Fibroblast of villous mesenchyme (primary cell): Measurements from ENCODE around the gene MMP24. TPM values are rescaled to one million over a fixed set of nuclear protein-coding genes. Genes with fewer than 3 reads are reported as not detected.
"Not testable (repeated sequence)": the region's sequence is repeated elsewhere in the genome, so short reads cannot be mapped to it uniquely, and the experiment has no call there.

Experiments used
- DNase-seq: peaks from one replicate; pipeline ENCODE4 v3.0.0-alpha.2; 2010; ENCODE audit warnings: low read depth
- H3K4me3 ChIP-seq: 2 replicates; pipeline ENCODE4 v1.5.1; 2011; ENCODE audit warnings: low read depth, mild to moderate bottlenecking, low read length
- CTCF ChIP-seq: IDR thresholded peaks from 2 replicates; pipeline ENCODE4 v1.5.1; 2012; ENCODE audit warnings: low read depth, mild to moderate bottlenecking, low read length; ENCODE audit not compliant: insufficient read depth
- total RNA-seq: library from RNA; depleted of rRNA; stranded (reverse); fragments of >200 nt; gene quantifications from 2 replicates; pipeline ENCODE4 v1.2.3, GENCODE V29; 2012

The MMP24 gene
- 0.32 and 0.43 TPM in 2 replicates for total RNA-seq

GRCh38 chr20:35226126-35226883 is at the start of gene MMP24:
Gene MMP24, plus strand, starts transcription at chr20:35226690. Its CDS starts 49 bp downstream, at chr20:35226739.
- DNase-seq: no peak
- TF ChIP-seq CTCF: no peak
- H3K4me3 ChIP-seq: peak within 1 kb of the TSS; percentile 9

- no peak for TF ChIP-seq CTCF
- DNase-seq: no peak
- no peak overlapping the region for H3K4me3 ChIP-seq
These were observed 46.9 kb upstream of the MMP24 start for GRCh38 chr20:35179292-35180212.

- no peak overlapping the region for H3K4me3 ChIP-seq
- DNase-seq: no peak
- TF ChIP-seq CTCF: no peak
These were observed 46.2 kb upstream of the MMP24 start for GRCh38 chr20:35180266-35180665.

GRCh38 chr20:35181731-35182130 is 44.8 kb upstream of the MMP24 start:
- TF ChIP-seq CTCF: no peak
- no peak for DNase-seq
- no peak overlapping the region for H3K4me3 ChIP-seq

- not testable (repeated sequence) for DNase-seq, H3K4me3 ChIP-seq
These were observed 39.7 kb upstream of the MMP24 start for GRCh38 chr20:35186691-35187289.

GRCh38 chr20:35187584-35188190 is 38.8 kb upstream of the MMP24 start:
- no peak overlapping the region for H3K4me3 ChIP-seq
- TF ChIP-seq CTCF: no peak
- peak; percentile 69 for DNase-seq

GRCh38 chr20:35189223-35189622 is 37.3 kb upstream of the MMP24 start:
- H3K4me3 ChIP-seq, DNase-seq: not testable (repeated sequence)
